NOMO-1 (cell line): ENCODE data around the gene ZNF18.
"Not testable (repeated sequence)": the region's sequence is repeated elsewhere in the genome, so short reads cannot be mapped to it uniquely, and the experiment has no call there.

Source experiments
- DNase-seq, 2 experiments: peaks; one replicate each; lab custom pipeline; 2025; ENCODE audit not compliant: unreplicated experiment in 2 of 2; lab: John Stamatoyannopoulos, UW

The ZNF18 gene

GRCh38 chr17:11986179-11986941, 10.9 kb downstream of the ZNF18 start:
- no peak for DNase-seq

- DNase-seq, result no peak
These were observed 15.4 kb downstream of the ZNF18 start for GRCh38 chr17:11981862-11982261.

- DNase-seq, result no peak
These were observed 16.5 kb downstream of the ZNF18 start for GRCh38 chr17:11980813-11981212.

- DNase-seq, result no peak
These were observed 17.5 kb downstream of the ZNF18 start for GRCh38 chr17:11979795-11980194.

GRCh38 chr17:11972741-11973140, 24.5 kb downstream of the ZNF18 start:
- not testable (repeated sequence) for DNase-seq

GRCh38 chr17:11969565-11969964, 27.7 kb downstream of the ZNF18 start:
- DNase-seq, result no peak

- DNase-seq, result no peak
These were observed 42.3 kb downstream of the ZNF18 start for GRCh38 chr17:11954936-11955335.

- no peak for DNase-seq
These were observed 43.4 kb downstream of the ZNF18 start for GRCh38 chr17:11953924-11954323.

GRCh38 chr17:11952610-11953009, 44.7 kb downstream of the ZNF18 start:
- DNase-seq, result no peak

- no peak for DNase-seq
These were observed 46.3 kb downstream of the ZNF18 start for GRCh38 chr17:11950771-11951519.

- not testable (repeated sequence) for DNase-seq
These were observed 47.7 kb downstream of the ZNF18 start for GRCh38 chr17:11949571-11949970.

- DNase-seq, result no peak
These were observed 48.5 kb downstream of the ZNF18 start for GRCh38 chr17:11948789-11949188.

- no peak for DNase-seq
These were observed 52.7 kb downstream of the ZNF18 start for GRCh38 chr17:11944587-11944986.

GRCh38 chr17:11943759-11944347, 53.4 kb downstream of the ZNF18 start:
- DNase-seq, result no peak

GRCh38 chr17:11943086-11943485, 54.2 kb downstream of the ZNF18 start:
- not testable (repeated sequence) for DNase-seq

GRCh38 chr17:11940904-11941303, 56.4 kb downstream of the ZNF18 start:
- no peak for DNase-seq

GRCh38 chr17:11935734-11936406, 61.4 kb downstream of the ZNF18 start:
- peak; percentile 1 to 21 for DNase-seq

GRCh38 chr17:11932337-11932898, 64.9 kb downstream of the ZNF18 start:
- no peak for DNase-seq

- DNase-seq, result no peak
These were observed 68.8 kb downstream of the ZNF18 start for GRCh38 chr17:11928436-11928835.
